IPS-18a (cell line): ENCODE results near the gene DHH.

Source experiments
- H3K27ac ChIP-seq: one replicate; pipeline ENCODE4 v1.5.1; 2013; ENCODE audit warnings: low read length
- H3K27me3 ChIP-seq: one replicate; pipeline ENCODE4 v1.6.1; 2013; ENCODE audit warnings: mild to moderate bottlenecking, low read length; ENCODE audit not compliant: control insufficient read depth, insufficient read depth
- H3K36me3 ChIP-seq: one replicate; pipeline ENCODE4 v1.6.1; 2013; ENCODE audit warnings: low read depth, low read length; ENCODE audit not compliant: control insufficient read depth
- H3K4me1 ChIP-seq: one replicate; pipeline ENCODE4 v1.6.1; 2013; ENCODE audit warnings: low read depth, low read length; ENCODE audit not compliant: control insufficient read depth
- H3K4me3 ChIP-seq: one replicate; pipeline ENCODE4 v1.5.1; 2013; ENCODE audit warnings: low read length
- H3K9ac ChIP-seq: one replicate; pipeline ENCODE4 v1.6.1; 2013; ENCODE audit warnings: mild to moderate bottlenecking, low read length, moderate library complexity
- H3K9me3 ChIP-seq: one replicate; pipeline ENCODE4 v1.6.1; 2013; ENCODE audit warnings: low read depth, low read length; ENCODE audit not compliant: control insufficient read depth

Gene DHH

GRCh38 chr12:49091056-49091835 lies 3.4 kb downstream of the DHH start:
- no peak overlapping the region for H3K27ac ChIP-seq
- H3K4me3 ChIP-seq = peak overlapping the region; percentile 43
- H3K9ac ChIP-seq = no peak overlapping the region
- H3K27me3 ChIP-seq = peaks cover 98% of the 10 kb centered on the region
- no peaks in the 10 kb centered on the region for H3K9me3 ChIP-seq
- H3K36me3 ChIP-seq = no peaks in the 10 kb centered on the region
- peaks cover 13% of the 10 kb centered on the region for H3K4me1 ChIP-seq

- peak overlapping the region; percentile 28 for H3K4me3 ChIP-seq
- H3K9ac ChIP-seq = no peak overlapping the region
- H3K27ac ChIP-seq = no peak overlapping the region
- H3K27me3 ChIP-seq = peaks cover 92% of the 10 kb centered on the region
- H3K4me1 ChIP-seq = peaks cover 13% of the 10 kb centered on the region
- no peaks in the 10 kb centered on the region for H3K36me3 ChIP-seq
- H3K9me3 ChIP-seq = no peaks in the 10 kb centered on the region
These were observed 4.5 kb downstream of the DHH start for GRCh38 chr12:49089821-49090773.

GRCh38 chr12:49088932-49089330 lies 5.7 kb downstream of the DHH start:
- Histone ChIP-seq H3K4me3 (no peak overlapping the region), H3K27me3 (peaks cover 80% of the 10 kb centered on the region), H3K4me1 (peaks cover 13% of the 10 kb centered on the region), H3K36me3 (no peaks in the 10 kb centered on the region), H3K9ac (no peak overlapping the region), H3K9me3 (no peaks in the 10 kb centered on the region), H3K27ac (no peak overlapping the region)

- Histone ChIP-seq H3K27ac (no peak overlapping the region), H3K9ac (no peak overlapping the region), H3K9me3 (no peaks in the 10 kb centered on the region), H3K4me1 (peaks cover 13% of the 10 kb centered on the region), H3K27me3 (peaks cover 75% of the 10 kb centered on the region), H3K4me3 (no peak overlapping the region), H3K36me3 (no peaks in the 10 kb centered on the region)
These were observed 6.3 kb downstream of the DHH start for GRCh38 chr12:49088150-49088931.

GRCh38 chr12:49086116-49086515 lies 8.5 kb downstream of the DHH start:
- Histone ChIP-seq H3K27ac (no peak overlapping the region), H3K9ac (no peak overlapping the region), H3K27me3 (peaks cover 52% of the 10 kb centered on the region), H3K36me3 (no peaks in the 10 kb centered on the region), H3K4me3 (no peak overlapping the region), H3K4me1 (peaks cover 6% of the 10 kb centered on the region), H3K9me3 (no peaks in the 10 kb centered on the region)

- no peaks in the 10 kb centered on the region for H3K9me3 ChIP-seq
- peaks cover 6% of the 10 kb centered on the region for H3K4me1 ChIP-seq
- H3K27ac ChIP-seq = no peak overlapping the region
- H3K36me3 ChIP-seq = no peaks in the 10 kb centered on the region
- peaks cover 42% of the 10 kb centered on the region for H3K27me3 ChIP-seq
- no peak overlapping the region for H3K9ac ChIP-seq
- H3K4me3 ChIP-seq = no peak overlapping the region
These were observed 10.2 kb downstream of the DHH start for GRCh38 chr12:49084438-49084837.

GRCh38 chr12:49079793-49080192 lies 14.8 kb downstream of the DHH start:
- Histone ChIP-seq H3K9me3 (no peaks in the 10 kb centered on the region), H3K4me1 (no peaks in the 10 kb centered on the region), H3K27ac (no peak overlapping the region), H3K36me3 (no peaks in the 10 kb centered on the region), H3K27me3 (peaks cover 7% of the 10 kb centered on the region), H3K4me3 (no peak overlapping the region), H3K9ac (no peak overlapping the region)

- Histone ChIP-seq H3K4me1 (peaks cover 5% of the 10 kb centered on the region), H3K9ac (no peak overlapping the region), H3K4me3 (no peak overlapping the region), H3K27me3 (peaks cover 30% of the 10 kb centered on the region), H3K9me3 (no peaks in the 10 kb centered on the region), H3K27ac (no peak overlapping the region), H3K36me3 (no peaks in the 10 kb centered on the region)
These were observed 23.6 kb downstream of the DHH start for GRCh38 chr12:49070971-49071370.

- peaks cover 5% of the 10 kb centered on the region for H3K4me1 ChIP-seq
- no peaks in the 10 kb centered on the region for H3K36me3 ChIP-seq
- H3K9me3 ChIP-seq = no peaks in the 10 kb centered on the region
- H3K27ac ChIP-seq = no peak within 1 kb of the TSS
- peak within 1 kb of the TSS; percentile 88 for H3K4me3 ChIP-seq
- peaks cover 30% of the 10 kb centered on the region for H3K27me3 ChIP-seq
- H3K9ac ChIP-seq = peak within 1 kb of the TSS; percentile 34
These were observed 24.9 kb downstream of the DHH start, which contains the start of gene RHEBL1 for GRCh38 chr12:49069507-49070346. RHEBL1 (minus strand) TSS chr12:49069979; CDS start chr12:49069785, 194 bp downstream.

GRCh38 chr12:49068879-49069506 lies 25.6 kb downstream of the DHH start:
- H3K27ac ChIP-seq = no peak overlapping the region
- no peaks in the 10 kb centered on the region for H3K36me3 ChIP-seq
- H3K9me3 ChIP-seq = no peaks in the 10 kb centered on the region
- H3K9ac ChIP-seq = peak overlapping the region; percentile 34
- H3K27me3 ChIP-seq = peaks cover 30% of the 10 kb centered on the region
- H3K4me1 ChIP-seq = peaks cover 5% of the 10 kb centered on the region
- peak overlapping the region; percentile 88 for H3K4me3 ChIP-seq
